RWPE2 (cell line): ENCODE measurements around the gene ABCA6.

ENCODE experiments used
- ATAC-seq: fragments of 200-7000 bp; cut with Tn5 transposase; 3 replicates; pipeline ENCODE4 v1.9.1; 2021; ENCODE audit warnings: low read depth
- DNase-seq: peaks from one replicate; pipeline ENCODE4 v3.0.0-alpha.2; 2020; ENCODE audit warnings: low spot score
- H3K27ac ChIP-seq: fragments of 450-650 bp; 2 replicates; pipeline ENCODE4 v1.5.1; 2017; ENCODE audit warnings: mild to moderate bottlenecking; ENCODE audit not compliant: poor library complexity, severe bottlenecking
- H3K27me3 ChIP-seq: fragments of 250-450 bp; sonication (Bioruptor Pico); 2 replicates; pipeline ENCODE4 v1.5.1; 2021; ENCODE audit warnings: mild to moderate bottlenecking, moderate library complexity; ENCODE audit not compliant: insufficient read depth, poor library complexity, severe bottlenecking
- H3K36me3 ChIP-seq: fragments of 250-450 bp; sonication (Bioruptor Pico); 2 replicates; pipeline ENCODE4 v1.5.1; 2020; ENCODE audit warnings: low read depth, mild to moderate bottlenecking, moderate library complexity
- H3K4me1 ChIP-seq: fragments of 250-450 bp; sonication (Bioruptor Pico); 2 replicates; pipeline ENCODE4 v1.5.1; 2021; ENCODE audit warnings: mild to moderate bottlenecking, moderate library complexity; ENCODE audit not compliant: insufficient read depth, poor library complexity, severe bottlenecking
- H3K4me3 ChIP-seq: fragments of 250-450 bp; sonication (Bioruptor Pico); 2 replicates; pipeline ENCODE4 v1.5.1; 2021; ENCODE audit warnings: mild to moderate bottlenecking, moderate library complexity; ENCODE audit not compliant: severe bottlenecking
- H3K9me3 ChIP-seq: fragments of 250-450 bp; sonication (Bioruptor Pico); 2 replicates; pipeline ENCODE4 v1.5.1; 2021; ENCODE audit warnings: mild to moderate bottlenecking, moderate library complexity; ENCODE audit not compliant: severe bottlenecking
- CTCF ChIP-seq: fragments of 450-650 bp; IDR thresholded peaks from one replicate; pipeline ENCODE4 v1.5.1; 2017; ENCODE audit warnings: mild to moderate bottlenecking, moderate library complexity; ENCODE audit not compliant: poor library complexity, severe bottlenecking

ABCA6 gene

GRCh38 chr17:69154267-69154666 is 12.6 kb upstream of the ABCA6 start:
- Histone ChIP-seq H3K4me1 (no peaks in the 10 kb centered on the region), H3K36me3 (no peaks in the 10 kb centered on the region), H3K27me3 (no peaks in the 10 kb centered on the region), H3K9me3 (no peaks in the 10 kb centered on the region), H3K27ac (no peak overlapping the region), H3K4me3 (no peak overlapping the region)
- DNase-seq (no peak), ATAC-seq (no peak)
- TF ChIP-seq CTCF, result no peak

- TF ChIP-seq CTCF, result no peak
- no peaks in the 10 kb centered on the region for H3K9me3 ChIP-seq
- no peaks in the 10 kb centered on the region for H3K36me3 ChIP-seq
- H3K27me3 ChIP-seq, result no peaks in the 10 kb centered on the region
- no peak for ATAC-seq
- no peak overlapping the region for H3K27ac ChIP-seq
- no peak overlapping the region for H3K4me3 ChIP-seq
- H3K4me1 ChIP-seq, result no peaks in the 10 kb centered on the region
- DNase-seq, result no peak
Observed at GRCh38 chr17:69150333-69150732, 8.6 kb upstream of the ABCA6 start.

- ATAC-seq (no peak), DNase-seq (no peak)
- Histone ChIP-seq H3K36me3 (no peaks in the 10 kb centered on the region), H3K4me3 (no peak overlapping the region), H3K9me3 (no peaks in the 10 kb centered on the region), H3K27ac (no peak overlapping the region), H3K4me1 (peaks cover 4% of the 10 kb centered on the region), H3K27me3 (no peaks in the 10 kb centered on the region)
- TF ChIP-seq CTCF, result no peak
Observed at GRCh38 chr17:69147460-69147859, 5.8 kb upstream of the ABCA6 start.

GRCh38 chr17:69144331-69145255 is 2.9 kb upstream of the ABCA6 start:
- H3K9me3 ChIP-seq, result no peaks in the 10 kb centered on the region
- DNase-seq (no peak), ATAC-seq (no peak)
- no peak overlapping the region for H3K4me3 ChIP-seq
- H3K4me1 ChIP-seq, result peaks cover 16% of the 10 kb centered on the region
- no peaks in the 10 kb centered on the region for H3K27me3 ChIP-seq
- no peaks in the 10 kb centered on the region for H3K36me3 ChIP-seq
- H3K27ac ChIP-seq, result no peak overlapping the region
- no peak for TF ChIP-seq CTCF

GRCh38 chr17:69143683-69144231 is 2.1 kb upstream of the ABCA6 start:
- H3K4me3 ChIP-seq, result no peak overlapping the region
- H3K36me3 ChIP-seq, result no peaks in the 10 kb centered on the region
- H3K4me1 ChIP-seq, result peaks cover 16% of the 10 kb centered on the region
- TF ChIP-seq CTCF, result no peak
- ATAC-seq (no peak), DNase-seq (no peak)
- no peaks in the 10 kb centered on the region for H3K27me3 ChIP-seq
- H3K27ac ChIP-seq, result no peak overlapping the region
- no peaks in the 10 kb centered on the region for H3K9me3 ChIP-seq
